Gastrocnemius medialis (tissue), 4 donors: ENCODE measurements around the gene KHK.

Experiments
- POLR2A ChIP-seq, 2 donors: fragments of 450-650 bp; IDR thresholded peaks; one replicate each; pipeline ENCODE4 v1.6.1; 2017; ENCODE audit warnings: antibody characterized with exemption in 2 of 2, mild to moderate bottlenecking in 2 of 2, moderate library complexity in 2 of 2
- TF ChIP-seq, protein P1 (sequence below), 5 experiments: fragments of 450-650 bp in 3 of 5; fragments of 200-600 bp in 2 of 5; sonication (generic) in 2 of 5; IDR thresholded peaks in 4 of 5; conservative IDR thresholded peaks in 1 of 5; 1 replicate in 4 of 5; 2 replicates in 1 of 5; pipeline ENCODE4 v1.5.1; 2016 to 2019; ENCODE audit warnings: antibody characterized with exemption in 5 of 5, mild to moderate bottlenecking in 3 of 5, moderate library complexity in 3 of 5

DNA sequence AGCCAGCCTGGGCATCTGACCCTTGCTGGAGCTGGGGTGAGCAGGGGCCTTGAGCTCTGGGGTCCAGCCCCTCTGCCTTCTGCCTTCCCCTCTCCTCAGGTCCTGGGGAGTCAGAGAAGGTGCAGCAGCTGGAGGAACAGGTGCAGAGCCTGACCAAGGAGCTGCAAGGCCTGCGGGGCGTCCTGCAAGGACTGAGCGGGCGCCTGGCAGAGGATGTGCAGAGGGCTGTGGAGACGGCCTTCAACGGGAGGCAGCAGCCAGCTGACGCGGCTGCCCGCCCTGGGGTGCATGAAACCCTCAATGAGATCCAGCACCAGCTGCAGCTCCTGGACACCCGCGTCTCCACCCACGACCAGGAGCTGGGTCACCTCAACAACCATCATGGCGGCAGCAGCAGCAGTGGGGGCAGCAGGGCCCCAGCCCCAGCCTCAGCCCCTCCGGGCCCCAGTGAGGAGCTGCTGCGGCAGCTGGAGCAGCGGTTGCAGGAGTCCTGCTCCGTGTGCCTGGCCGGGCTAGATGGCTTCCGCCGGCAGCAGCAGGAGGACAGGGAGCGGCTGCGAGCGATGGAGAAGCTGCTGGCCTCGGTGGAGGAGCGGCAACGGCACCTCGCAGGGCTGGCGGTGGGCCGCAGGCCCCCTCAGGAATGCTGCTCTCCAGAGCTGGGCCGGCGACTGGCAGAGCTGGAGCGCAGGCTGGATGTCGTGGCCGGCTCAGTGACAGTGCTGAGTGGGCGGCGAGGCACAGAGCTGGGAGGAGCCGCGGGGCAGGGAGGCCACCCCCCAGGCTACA, 4.4 kb upstream of the KHK start:
- TF ChIP-seq, protein P1, sequence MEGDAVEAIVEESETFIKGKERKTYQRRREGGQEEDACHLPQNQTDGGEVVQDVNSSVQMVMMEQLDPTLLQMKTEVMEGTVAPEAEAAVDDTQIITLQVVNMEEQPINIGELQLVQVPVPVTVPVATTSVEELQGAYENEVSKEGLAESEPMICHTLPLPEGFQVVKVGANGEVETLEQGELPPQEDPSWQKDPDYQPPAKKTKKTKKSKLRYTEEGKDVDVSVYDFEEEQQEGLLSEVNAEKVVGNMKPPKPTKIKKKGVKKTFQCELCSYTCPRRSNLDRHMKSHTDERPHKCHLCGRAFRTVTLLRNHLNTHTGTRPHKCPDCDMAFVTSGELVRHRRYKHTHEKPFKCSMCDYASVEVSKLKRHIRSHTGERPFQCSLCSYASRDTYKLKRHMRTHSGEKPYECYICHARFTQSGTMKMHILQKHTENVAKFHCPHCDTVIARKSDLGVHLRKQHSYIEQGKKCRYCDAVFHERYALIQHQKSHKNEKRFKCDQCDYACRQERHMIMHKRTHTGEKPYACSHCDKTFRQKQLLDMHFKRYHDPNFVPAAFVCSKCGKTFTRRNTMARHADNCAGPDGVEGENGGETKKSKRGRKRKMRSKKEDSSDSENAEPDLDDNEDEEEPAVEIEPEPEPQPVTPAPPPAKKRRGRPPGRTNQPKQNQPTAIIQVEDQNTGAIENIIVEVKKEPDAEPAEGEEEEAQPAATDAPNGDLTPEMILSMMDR (IDR thresholded peaks at IDR 0.05 in 4 of 5, conservative IDR thresholded peaks at IDR 0.05 in 1 of 5): no peak
- no peak for TF ChIP-seq POLR2A (IDR thresholded peaks at IDR 0.05)
